Osteoblast (primary cell): ENCODE measurements around the gene RAMP3. TPM values are rescaled to one million over a fixed set of nuclear protein-coding genes. Genes with fewer than 3 reads are reported as not detected.

Experiments
- DNase-seq: peaks from one replicate; pipeline ENCODE4 v3.0.0; 2011; ENCODE audit warnings: low spot score, mixed read lengths; ENCODE audit not compliant: insufficient read length; ENCODE audit errors: missing footprints
- H2AFZ ChIP-seq: 2 replicates; pipeline ENCODE4 v1.6.0; 2011; ENCODE audit warnings: mild to moderate bottlenecking, low read length
- H3K27ac ChIP-seq: 2 replicates; pipeline ENCODE4 v1.5.1; 2011; ENCODE audit warnings: mild to moderate bottlenecking, low read depth, low read length, moderate library complexity
- H3K27me3 ChIP-seq: 2 replicates; pipeline ENCODE4 v1.6.0; 2012; ENCODE audit warnings: mild to moderate bottlenecking, control low read depth, inconsistent platforms, low read length, moderate library complexity; ENCODE audit not compliant: insufficient read depth
- H3K36me3 ChIP-seq: 2 replicates; pipeline ENCODE4 v1.5.1; 2011; ENCODE audit warnings: mild to moderate bottlenecking, low read length, control low read depth, moderate library complexity; ENCODE audit not compliant: insufficient read depth
- H3K4me1 ChIP-seq: 2 replicates; pipeline ENCODE4 v1.5.1; 2011; ENCODE audit warnings: mild to moderate bottlenecking, low read length, control low read depth, moderate library complexity; ENCODE audit not compliant: insufficient read depth
- H3K4me2 ChIP-seq: 2 replicates; pipeline ENCODE4 v1.6.0; 2011; ENCODE audit warnings: mild to moderate bottlenecking, low read length; ENCODE audit not compliant: insufficient read depth
- H3K4me3 ChIP-seq: fragments of 200-600 bp; sonication (generic); 3 replicates; pipeline ENCODE4 v1.5.1; 2012; ENCODE audit warnings: mild to moderate bottlenecking, low read length, inconsistent platforms; ENCODE audit not compliant: insufficient read depth
- H3K79me2 ChIP-seq: 2 replicates; pipeline ENCODE4 v1.6.0; 2012; ENCODE audit warnings: mild to moderate bottlenecking, low read length, control low read depth, inconsistent platforms; ENCODE audit not compliant: insufficient read depth
- H3K9me3 ChIP-seq: 2 replicates; pipeline ENCODE4 v1.5.1; 2011; ENCODE audit warnings: low read depth, low read length, control low read depth
- H4K20me1 ChIP-seq: 2 replicates; pipeline ENCODE4 v1.6.0; 2012; ENCODE audit warnings: mild to moderate bottlenecking, low read length, control low read depth; ENCODE audit not compliant: insufficient read depth
- total RNA-seq: library from RNA; depleted of rRNA; stranded (reverse); fragments of >200 nt; gene quantifications from 2 replicates; pipeline ENCODE4 v1.2.3, GENCODE V29; 2012
- TF ChIP-seq, protein P1 (sequence below): IDR thresholded peaks from 2 replicates; pipeline ENCODE4 v1.5.1; 2011; ENCODE audit warnings: mild to moderate bottlenecking, low read depth, low read length, moderate library complexity; ENCODE audit errors: extremely low read depth

Gene RAMP3
- total RNA-seq, 1 donor = not detected

DNA sequence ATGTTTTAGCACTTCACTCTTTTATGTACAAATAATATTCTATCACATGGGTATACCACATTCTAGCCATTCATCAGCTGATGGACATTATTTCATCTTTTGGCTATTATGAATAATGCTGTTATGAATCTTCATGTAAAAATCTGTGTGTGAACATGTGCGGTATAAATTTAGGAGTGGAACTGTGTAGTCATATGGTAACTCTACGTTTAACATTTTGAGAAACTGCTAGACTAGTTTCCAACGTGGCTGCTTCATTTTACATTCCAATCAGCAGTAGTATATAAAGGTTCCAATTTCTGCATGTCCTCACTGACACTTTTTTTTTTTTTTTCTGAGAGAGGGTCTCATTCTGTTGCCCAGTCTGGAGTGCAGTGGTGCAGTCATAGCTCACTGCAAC is 8.3 kb downstream of the RAMP3 start:
- Histone ChIP-seq H3K4me2 (no peak overlapping the region), H3K9me3 (no peaks in the 10 kb centered on the region), H3K4me3 (no peak overlapping the region), H3K4me1 (no peaks in the 10 kb centered on the region), H3K27ac (no peak overlapping the region), H3K36me3 (no peaks in the 10 kb centered on the region), H2AFZ (no peak overlapping the region), H4K20me1 (no peaks in the 10 kb centered on the region), H3K27me3 (peaks cover under 1% of the 10 kb centered on the region), H3K79me2 (no peaks in the 10 kb centered on the region)
- TF ChIP-seq, protein P1, sequence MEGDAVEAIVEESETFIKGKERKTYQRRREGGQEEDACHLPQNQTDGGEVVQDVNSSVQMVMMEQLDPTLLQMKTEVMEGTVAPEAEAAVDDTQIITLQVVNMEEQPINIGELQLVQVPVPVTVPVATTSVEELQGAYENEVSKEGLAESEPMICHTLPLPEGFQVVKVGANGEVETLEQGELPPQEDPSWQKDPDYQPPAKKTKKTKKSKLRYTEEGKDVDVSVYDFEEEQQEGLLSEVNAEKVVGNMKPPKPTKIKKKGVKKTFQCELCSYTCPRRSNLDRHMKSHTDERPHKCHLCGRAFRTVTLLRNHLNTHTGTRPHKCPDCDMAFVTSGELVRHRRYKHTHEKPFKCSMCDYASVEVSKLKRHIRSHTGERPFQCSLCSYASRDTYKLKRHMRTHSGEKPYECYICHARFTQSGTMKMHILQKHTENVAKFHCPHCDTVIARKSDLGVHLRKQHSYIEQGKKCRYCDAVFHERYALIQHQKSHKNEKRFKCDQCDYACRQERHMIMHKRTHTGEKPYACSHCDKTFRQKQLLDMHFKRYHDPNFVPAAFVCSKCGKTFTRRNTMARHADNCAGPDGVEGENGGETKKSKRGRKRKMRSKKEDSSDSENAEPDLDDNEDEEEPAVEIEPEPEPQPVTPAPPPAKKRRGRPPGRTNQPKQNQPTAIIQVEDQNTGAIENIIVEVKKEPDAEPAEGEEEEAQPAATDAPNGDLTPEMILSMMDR = no peak
- DNase-seq = peak; percentile 30

DNA sequence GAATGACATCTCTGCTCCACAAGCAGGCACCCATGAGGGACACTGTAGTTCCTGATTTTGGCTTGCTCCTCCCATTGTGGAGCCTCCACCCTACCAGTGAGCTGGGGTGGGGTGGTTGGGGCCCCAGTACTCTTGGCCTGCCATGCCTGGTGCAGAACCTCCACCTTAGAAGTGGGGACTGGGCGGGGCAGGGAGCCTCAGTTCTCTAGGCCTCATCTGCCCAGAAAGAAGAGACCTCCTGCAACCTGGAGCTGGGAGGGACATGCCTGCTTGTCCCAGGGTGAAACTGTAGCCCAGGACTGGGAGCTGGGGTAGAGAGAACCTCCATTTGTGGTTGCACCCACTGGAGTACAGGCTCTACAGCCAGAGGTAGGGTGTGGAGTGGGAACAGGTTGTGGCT is 14.4 kb downstream of the RAMP3 start:
- no peaks in the 10 kb centered on the region for H3K27me3 ChIP-seq
- H3K36me3 ChIP-seq = no peaks in the 10 kb centered on the region
- TF ChIP-seq, protein P1 = no peak
- H3K9me3 ChIP-seq = no peaks in the 10 kb centered on the region
- no peak overlapping the region for H3K4me3 ChIP-seq
- no peaks in the 10 kb centered on the region for H3K79me2 ChIP-seq
- H3K4me2 ChIP-seq = no peak overlapping the region
- no peak overlapping the region for H3K27ac ChIP-seq
- no peaks in the 10 kb centered on the region for H3K4me1 ChIP-seq
- no peaks in the 10 kb centered on the region for H4K20me1 ChIP-seq
- no peak for DNase-seq
- no peak overlapping the region for H2AFZ ChIP-seq

DNA sequence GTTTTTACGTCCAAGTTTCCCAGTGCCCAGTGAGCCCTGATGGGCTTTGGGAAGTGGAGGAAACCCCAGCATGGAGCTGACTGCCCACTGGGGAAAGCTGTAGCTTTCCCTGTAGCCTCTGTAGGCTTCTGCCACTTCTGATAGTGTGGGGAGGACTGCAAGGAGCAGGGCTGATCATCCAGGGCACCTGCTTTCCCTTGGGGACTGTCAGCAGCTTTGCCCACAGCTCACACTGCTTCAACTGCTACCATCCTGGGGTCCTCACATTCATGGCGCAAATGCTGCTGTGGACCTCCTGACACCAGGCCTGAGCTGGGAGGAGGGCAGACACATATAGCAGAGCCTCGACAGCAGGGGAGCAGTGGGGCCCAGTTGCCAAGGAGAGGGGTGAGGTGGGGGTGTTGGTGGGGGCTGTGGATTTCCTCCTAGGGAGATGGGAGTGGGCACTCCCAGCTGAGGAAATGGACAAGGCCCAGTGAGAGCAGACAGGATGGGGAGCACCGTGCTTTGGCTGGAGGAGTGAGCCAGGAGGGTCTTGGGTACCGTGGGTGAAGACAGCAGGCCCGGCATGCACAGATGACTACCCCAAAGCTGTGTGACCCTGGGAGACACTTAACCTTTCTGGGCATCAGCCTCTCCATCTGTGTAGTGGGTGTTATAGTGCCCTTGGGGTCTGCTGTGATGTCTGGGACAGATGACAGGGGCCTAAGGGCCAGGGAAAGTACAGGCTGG is 16.2 kb downstream of the RAMP3 start:
- Histone ChIP-seq H3K4me1 (no peaks in the 10 kb centered on the region), H3K9me3 (no peaks in the 10 kb centered on the region), H3K79me2 (no peaks in the 10 kb centered on the region), H4K20me1 (no peaks in the 10 kb centered on the region), H3K36me3 (no peaks in the 10 kb centered on the region), H3K4me3 (no peak overlapping the region), H3K27ac (no peak overlapping the region), H2AFZ (no peak overlapping the region), H3K27me3 (no peaks in the 10 kb centered on the region), H3K4me2 (no peak overlapping the region)
- DNase-seq = peak; percentile 45
- TF ChIP-seq, protein P1 = no peak

DNA sequence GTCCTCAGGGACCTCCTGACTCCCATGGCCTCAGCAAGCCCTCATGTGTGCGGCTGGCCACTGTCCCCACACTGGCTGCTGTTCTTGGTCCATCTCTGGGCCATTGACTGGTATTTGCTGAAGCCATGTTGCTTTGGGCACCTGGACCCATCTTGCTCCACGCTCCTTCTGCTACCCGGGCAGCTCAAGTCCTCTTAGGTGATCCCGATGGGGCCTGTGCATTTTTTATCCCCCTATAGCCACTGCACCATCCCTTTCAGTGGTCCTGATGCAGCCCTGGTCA is 16.7 kb downstream of the RAMP3 start:
- DNase-seq = no peak
- Histone ChIP-seq H4K20me1 (no peaks in the 10 kb centered on the region), H3K27ac (no peak overlapping the region), H3K79me2 (no peaks in the 10 kb centered on the region), H3K4me3 (no peak overlapping the region), H2AFZ (no peak overlapping the region), H3K4me2 (no peak overlapping the region), H3K27me3 (peaks cover 1% of the 10 kb centered on the region), H3K36me3 (no peaks in the 10 kb centered on the region), H3K4me1 (no peaks in the 10 kb centered on the region), H3K9me3 (no peaks in the 10 kb centered on the region)
- TF ChIP-seq, protein P1 = no peak
